Cerebellar cortex (tissue), 1 donor: ENCODE measurements around the gene CEP128.

ENCODE experiments used
- DNase-seq: peaks from one replicate; pipeline ENCODE4 v3.0.0-alpha.2; 2015; ENCODE audit warnings: low spot score

Gene CEP128

DNA sequence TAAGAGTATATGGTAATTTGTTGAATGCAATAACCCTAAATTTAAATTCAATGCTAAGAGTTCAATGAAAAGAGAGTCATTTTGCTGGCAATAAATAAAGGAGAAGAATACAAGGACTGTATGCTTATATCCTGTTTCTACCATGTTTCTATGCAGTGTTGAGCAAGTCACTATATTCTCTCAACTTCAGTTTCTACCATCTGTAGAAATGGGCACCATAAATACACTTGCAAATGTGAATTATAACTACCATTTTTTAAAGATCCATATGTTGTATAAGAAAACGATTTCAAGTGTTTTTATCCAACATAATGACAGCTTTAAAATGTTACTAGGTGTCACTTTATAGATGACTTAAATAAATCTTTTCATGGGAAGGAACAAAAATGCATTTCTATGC lies 170.3 kb downstream of the CEP128 start:
- DNase-seq = no peak

DNA sequence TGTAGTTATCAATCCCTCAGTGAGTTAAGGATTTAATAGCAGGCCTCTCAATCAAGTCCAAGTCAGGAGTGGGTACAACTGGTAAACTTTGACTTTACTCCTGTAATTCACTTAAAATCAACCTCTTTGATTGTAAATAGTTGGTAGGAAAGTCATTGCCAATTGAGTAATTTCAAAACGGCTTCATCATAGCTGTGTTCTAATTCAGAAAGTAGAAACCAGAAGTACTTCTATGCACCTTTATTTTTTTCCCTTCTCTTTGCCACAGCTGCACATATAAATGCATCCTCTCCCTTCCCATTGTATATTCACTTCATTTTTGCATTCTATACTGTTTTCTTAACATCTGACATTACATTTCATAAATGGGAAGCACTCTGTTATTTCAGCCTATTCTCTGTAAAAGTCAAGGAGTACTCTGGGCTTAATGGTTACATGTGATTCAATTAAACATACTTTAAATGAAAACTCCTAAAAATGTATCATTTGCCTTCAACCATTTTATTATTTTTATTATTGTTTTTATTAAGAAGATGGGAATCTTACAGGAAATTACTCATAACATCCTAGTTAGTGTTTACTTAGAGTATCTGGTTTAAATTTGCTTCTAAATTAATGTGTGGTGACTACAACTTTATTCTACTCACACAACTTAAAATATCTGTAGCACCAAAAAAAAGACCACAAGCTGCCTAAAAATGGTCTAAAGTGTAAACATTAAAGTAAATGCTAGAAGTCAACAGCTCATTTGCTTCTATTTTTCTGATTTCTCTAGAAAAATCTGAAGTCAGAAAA lies 171.2 kb downstream of the CEP128 start:
- no peak for DNase-seq

- no peak for DNase-seq
Measured at GRCh38 chr14:80768646-80769045, 172.9 kb downstream of the CEP128 start.

- DNase-seq = no peak
Measured at GRCh38 chr14:80764921-80765507, 176.5 kb downstream of the CEP128 start.

GRCh38 chr14:80764496-80764895 lies 177.0 kb downstream of the CEP128 start:
- no peak for DNase-seq

DNA sequence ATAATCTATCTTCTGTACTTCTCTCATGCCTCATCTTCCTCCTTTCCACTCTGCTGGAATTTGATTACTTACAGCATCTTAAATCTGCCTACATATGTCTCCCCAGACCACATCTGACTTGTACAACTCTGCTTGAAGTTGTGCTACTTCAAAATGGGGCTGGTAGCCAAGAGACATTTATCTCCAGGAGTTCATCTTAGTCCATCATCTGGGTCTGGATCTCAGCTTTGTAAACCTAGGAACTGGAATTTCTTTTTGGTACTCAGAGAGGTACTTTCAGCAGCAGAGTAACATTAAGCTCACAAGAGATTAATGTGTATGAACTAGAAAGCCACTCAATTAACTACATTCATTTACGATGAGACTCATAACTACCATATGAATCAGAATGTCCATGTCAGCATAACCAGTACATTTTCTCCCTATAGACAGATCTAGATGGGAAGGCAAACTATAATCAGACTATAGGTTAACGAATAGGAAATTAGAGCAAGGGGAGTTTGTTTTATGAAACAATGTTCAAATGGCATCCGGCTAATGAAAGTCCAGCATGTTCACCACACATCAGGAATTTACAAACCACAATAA lies 178.8 kb downstream of the CEP128 start:
- no peak for DNase-seq

- no peak for DNase-seq
Measured at GRCh38 chr14:80754696-80755095, 186.8 kb downstream of the CEP128 start.

DNA sequence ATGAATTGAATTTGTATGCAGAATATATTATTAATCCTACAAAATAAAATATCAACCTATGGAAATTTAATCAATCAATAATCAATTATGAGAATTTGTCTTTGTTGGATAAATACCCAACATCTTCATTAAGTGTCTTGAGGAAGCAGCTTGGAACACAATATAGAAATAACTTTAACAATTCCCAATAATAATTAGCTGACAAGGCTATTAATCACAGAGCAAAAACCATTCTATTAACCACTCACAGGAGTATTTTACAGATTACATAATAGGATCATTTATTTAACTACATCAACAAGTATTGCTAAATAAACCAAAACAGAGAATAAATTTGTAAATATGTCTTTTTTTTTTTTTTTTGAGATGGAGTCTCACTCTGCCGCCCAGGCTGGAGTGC lies 190.3 kb downstream of the CEP128 start:
- no peak for DNase-seq

DNA sequence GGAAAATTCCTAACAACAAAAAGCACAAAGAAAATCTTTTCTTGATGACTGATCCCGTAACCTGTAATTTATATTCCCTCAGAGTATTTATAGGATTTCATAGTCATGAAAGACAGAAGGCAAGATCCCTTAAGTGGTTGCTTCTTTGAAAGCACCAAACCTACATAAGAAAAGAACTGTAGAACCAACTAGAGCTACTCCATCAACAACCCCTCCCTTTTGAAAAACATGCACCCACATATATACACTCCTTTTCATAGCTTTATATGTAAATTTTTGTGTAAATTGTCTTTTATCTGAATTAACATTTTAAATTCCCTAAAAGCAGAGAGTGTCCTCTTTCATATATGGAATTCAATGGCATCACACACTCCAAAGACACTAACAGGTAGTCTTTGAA lies 215.3 kb downstream of the CEP128 start:
- DNase-seq = no peak

DNA sequence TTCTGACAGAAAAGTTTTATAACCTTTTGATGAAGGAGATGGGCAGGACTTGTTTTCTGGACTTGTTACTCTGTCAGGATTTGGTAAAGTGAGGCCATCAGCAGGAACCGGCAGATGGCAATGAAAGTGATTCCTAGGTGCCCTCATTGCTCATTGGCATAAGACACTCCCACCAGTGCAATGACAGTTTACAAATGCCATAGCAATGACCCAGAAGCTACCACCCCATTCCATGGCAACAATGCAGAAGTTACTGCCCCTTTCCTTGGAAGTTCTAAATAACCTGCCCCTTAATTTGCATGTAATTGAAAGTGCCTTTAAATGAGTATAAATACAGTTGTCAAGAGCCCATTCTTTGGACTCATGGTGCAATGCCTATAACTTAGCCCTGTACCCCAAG lies 222.6 kb downstream of the CEP128 start:
- no peak for DNase-seq

GRCh38 chr14:80714474-80714873 lies 227.1 kb downstream of the CEP128 start:
- DNase-seq = no peak

DNA sequence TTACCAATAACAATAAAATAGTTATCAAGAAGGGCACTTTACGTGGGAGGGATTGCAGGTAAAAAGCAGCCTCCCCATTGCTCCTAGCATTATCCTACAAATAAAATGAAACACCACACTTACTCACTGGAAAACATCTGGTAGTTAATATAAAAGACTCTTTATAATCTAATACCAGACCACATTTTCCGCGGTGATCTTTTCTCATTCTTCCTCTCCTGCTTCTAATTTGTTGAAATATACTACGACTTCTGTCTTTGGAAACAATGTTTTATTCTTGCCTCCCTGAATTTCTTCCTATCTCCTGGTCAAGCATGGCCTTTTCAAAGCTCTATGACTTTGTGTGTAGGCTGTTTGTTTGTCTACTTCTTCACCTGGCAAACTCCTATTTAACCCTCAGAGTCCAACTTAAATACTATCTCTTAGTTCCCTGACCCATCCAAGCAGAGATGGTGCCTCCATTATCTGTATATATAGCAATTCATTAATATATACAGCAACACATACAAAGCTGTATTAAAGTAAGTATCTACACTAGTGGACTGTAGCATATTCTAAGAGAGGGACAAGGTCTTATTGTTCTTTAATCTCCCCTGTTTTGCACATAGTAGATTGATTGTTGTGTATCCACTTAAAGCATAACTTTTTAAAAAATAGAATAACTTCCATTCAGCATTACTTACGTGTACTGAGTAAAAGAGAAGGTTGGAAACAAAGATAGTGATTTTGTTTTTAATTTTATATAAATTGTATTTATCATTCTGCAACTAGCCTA lies 228.3 kb downstream of the CEP128 start:
- DNase-seq = no peak

- no peak for DNase-seq
Measured at GRCh38 chr14:80705241-80705980, 236.1 kb downstream of the CEP128 start.

DNA sequence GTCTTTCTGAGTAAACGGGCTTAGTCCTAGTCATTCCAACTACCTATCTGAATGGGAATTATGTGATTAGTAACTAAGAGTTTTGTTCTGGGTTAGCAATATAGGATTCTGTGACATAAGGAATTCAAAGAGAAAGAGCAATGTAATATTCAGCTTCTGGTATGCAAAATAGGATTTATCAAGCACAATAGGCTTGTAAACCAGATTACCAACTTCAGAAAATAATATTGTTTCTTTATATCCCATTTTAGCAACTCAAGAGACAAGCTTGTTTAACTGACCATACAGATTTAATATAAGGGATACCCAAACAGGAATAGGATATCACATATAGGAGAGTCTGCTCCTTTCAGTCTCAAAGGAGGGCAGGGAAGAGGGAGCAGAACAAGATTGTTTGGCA lies 240.9 kb downstream of the CEP128 start:
- no peak for DNase-seq

DNA sequence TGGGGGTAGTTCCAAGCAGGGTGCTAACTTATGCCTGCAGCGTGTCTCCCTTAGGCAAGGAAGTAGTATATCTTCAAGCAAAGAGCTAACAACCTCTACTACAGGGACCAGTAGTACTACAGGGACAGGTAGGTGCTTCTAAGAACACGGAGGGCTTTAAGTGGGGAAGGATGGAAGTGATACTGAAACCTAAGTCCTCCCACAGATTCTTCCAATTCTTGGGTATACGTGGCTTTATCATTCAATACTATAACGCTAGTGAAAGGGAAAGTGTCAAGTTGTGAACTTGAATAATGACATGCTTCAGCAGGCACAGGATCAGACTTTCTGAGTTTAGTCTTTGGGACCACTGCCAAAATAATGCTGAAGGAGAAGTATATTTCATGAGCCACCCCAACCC lies 241.7 kb downstream of the CEP128 start:
- no peak for DNase-seq

- DNase-seq = no peak
Measured at GRCh38 chr14:80698974-80699373, 242.6 kb downstream of the CEP128 start.

- no peak for DNase-seq
Measured at GRCh38 chr14:80695869-80696268, 245.7 kb downstream of the CEP128 start.

GRCh38 chr14:80692903-80693302 lies 248.6 kb downstream of the CEP128 start:
- no peak for DNase-seq

GRCh38 chr14:80681651-80682050 lies 259.9 kb downstream of the CEP128 start:
- DNase-seq = no peak

GRCh38 chr14:80679273-80679672 lies 262.3 kb downstream of the CEP128 start:
- DNase-seq = no peak

DNA sequence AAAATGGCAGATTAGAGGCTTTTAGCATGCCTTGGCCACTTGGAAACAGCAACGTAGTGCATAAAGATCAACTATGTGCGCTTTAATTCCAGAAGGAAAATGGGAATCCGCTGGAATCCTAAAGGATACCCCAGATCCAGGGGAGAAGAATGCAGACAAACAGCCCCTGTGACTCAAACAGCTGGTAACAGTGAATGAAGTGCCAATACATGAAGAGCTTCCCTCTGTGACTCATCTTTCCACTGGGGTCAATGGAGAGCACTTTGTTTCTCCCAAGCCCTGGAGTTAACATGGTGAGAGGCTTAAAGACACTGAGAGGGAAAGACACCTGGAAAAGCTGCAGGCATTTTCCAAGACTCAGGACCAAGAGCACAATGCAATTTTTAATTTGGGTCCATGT lies 263.1 kb downstream of the CEP128 start:
- no peak for DNase-seq

- no peak for DNase-seq
Measured at GRCh38 chr14:80669426-80669825, 272.1 kb downstream of the CEP128 start.
